Measurements from ENCODE around the gene CIDEA. TPM values are rescaled to one million over a fixed set of nuclear protein-coding genes. Genes with fewer than 3 reads are reported as not detected.

CIDEA gene
- total and polyA plus RNA-seq, 2 donors (not counting 1 experiment from before 2014, with no cell fraction given), result 0.12 to 1.7 TPM

Other genes starting within 250 kb of the CIDEA start
- not detected in 2 replicates for gene ANKRD62, start 160.5 kb upstream of the CIDEA start, total RNA-seq
- gene ANKRD62, start 160.5 kb upstream of the CIDEA start, polyA plus RNA-seq, result not detected in 2 replicates
- 269 and 408 TPM in 2 replicates for gene TUBB6, start 53.9 kb downstream of the CIDEA start, total RNA-seq
- gene TUBB6, start 53.9 kb downstream of the CIDEA start, polyA plus RNA-seq, result 549 and 646 TPM in 2 replicates
- gene AFG3L2, start 122.9 kb downstream of the CIDEA start, total RNA-seq, result 38.5 and 41.0 TPM in 2 replicates
- gene AFG3L2, start 122.9 kb downstream of the CIDEA start, polyA plus RNA-seq, result 36.3 and 38.3 TPM in 2 replicates
- gene PRELID3A, start 153.6 kb downstream of the CIDEA start, total RNA-seq, result 6.9 and 11.2 TPM in 2 replicates
- gene PRELID3A, start 153.6 kb downstream of the CIDEA start, polyA plus RNA-seq, result 8.4 and 9.9 TPM in 2 replicates